Fibroblast of villous mesenchyme (primary cell): ENCODE data around the gene SLC2A8. TPM values are rescaled to one million over a fixed set of nuclear protein-coding genes. Genes with fewer than 3 reads are reported as not detected.

ENCODE experiments used
- DNase-seq: peaks from one replicate; pipeline ENCODE4 v3.0.0-alpha.2; 2010; ENCODE audit warnings: low read depth
- H3K4me3 ChIP-seq: 2 replicates; pipeline ENCODE4 v1.5.1; 2011; ENCODE audit warnings: low read depth, mild to moderate bottlenecking, low read length
- total RNA-seq: library from RNA; depleted of rRNA; stranded (reverse); fragments of >200 nt; gene quantifications from 2 replicates; pipeline ENCODE4 v1.2.3, GENCODE V29; 2012
- TF ChIP-seq, protein P1 (sequence below): IDR thresholded peaks from 2 replicates; pipeline ENCODE4 v1.5.1; 2012; ENCODE audit warnings: low read depth, mild to moderate bottlenecking, low read length; ENCODE audit not compliant: insufficient read depth

SLC2A8 gene
- total RNA-seq, 1 donor, result 8.2 TPM

DNA sequence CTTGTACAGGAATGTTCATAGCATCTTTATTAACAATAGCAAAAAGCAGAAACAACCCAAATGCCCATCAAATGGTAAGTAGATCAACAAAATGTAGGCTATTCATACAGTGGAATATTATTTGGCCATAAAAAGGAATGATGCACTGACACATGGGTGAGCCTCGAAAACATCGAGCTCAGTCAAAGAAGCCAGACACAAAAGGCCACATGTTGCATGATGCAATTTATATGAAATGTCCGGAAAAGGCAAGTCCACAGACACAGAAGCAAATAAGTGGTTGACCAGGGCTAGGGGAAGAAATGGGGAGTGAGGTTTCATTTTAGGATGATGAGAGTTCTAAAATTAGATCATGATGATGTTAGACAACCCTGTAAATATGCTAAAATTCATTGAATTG lies 16.5 kb upstream of the SLC2A8 start:
- TF ChIP-seq, protein P1, sequence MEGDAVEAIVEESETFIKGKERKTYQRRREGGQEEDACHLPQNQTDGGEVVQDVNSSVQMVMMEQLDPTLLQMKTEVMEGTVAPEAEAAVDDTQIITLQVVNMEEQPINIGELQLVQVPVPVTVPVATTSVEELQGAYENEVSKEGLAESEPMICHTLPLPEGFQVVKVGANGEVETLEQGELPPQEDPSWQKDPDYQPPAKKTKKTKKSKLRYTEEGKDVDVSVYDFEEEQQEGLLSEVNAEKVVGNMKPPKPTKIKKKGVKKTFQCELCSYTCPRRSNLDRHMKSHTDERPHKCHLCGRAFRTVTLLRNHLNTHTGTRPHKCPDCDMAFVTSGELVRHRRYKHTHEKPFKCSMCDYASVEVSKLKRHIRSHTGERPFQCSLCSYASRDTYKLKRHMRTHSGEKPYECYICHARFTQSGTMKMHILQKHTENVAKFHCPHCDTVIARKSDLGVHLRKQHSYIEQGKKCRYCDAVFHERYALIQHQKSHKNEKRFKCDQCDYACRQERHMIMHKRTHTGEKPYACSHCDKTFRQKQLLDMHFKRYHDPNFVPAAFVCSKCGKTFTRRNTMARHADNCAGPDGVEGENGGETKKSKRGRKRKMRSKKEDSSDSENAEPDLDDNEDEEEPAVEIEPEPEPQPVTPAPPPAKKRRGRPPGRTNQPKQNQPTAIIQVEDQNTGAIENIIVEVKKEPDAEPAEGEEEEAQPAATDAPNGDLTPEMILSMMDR, result no peak

DNA sequence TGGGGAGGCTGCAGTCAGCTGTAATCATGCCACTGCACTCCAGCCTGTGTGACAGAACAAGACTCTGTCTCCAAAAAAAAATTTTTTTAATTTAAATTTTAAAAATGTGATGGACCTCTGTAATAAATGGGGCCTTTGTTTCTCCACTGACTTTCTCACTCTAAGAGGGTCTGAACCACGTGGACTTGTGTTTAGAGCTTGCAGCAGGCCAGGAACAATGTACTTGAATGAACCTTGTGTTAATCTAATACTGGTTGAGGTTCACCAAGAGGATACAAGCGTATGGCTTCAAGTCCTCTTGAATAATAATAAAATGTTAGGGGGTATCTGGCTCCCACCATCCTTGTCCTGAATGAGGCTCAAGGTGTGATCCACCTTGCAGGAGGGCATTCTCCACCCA lies 14.4 kb upstream of the SLC2A8 start:
- TF ChIP-seq, protein P1, result no peak
- no peak for DNase-seq
- no peak overlapping the region for H3K4me3 ChIP-seq

More for the DNA sequence above, 16.5 kb upstream of the SLC2A8 start:
- peak; percentile 16 for DNase-seq
- no peak overlapping the region for H3K4me3 ChIP-seq

DNA sequence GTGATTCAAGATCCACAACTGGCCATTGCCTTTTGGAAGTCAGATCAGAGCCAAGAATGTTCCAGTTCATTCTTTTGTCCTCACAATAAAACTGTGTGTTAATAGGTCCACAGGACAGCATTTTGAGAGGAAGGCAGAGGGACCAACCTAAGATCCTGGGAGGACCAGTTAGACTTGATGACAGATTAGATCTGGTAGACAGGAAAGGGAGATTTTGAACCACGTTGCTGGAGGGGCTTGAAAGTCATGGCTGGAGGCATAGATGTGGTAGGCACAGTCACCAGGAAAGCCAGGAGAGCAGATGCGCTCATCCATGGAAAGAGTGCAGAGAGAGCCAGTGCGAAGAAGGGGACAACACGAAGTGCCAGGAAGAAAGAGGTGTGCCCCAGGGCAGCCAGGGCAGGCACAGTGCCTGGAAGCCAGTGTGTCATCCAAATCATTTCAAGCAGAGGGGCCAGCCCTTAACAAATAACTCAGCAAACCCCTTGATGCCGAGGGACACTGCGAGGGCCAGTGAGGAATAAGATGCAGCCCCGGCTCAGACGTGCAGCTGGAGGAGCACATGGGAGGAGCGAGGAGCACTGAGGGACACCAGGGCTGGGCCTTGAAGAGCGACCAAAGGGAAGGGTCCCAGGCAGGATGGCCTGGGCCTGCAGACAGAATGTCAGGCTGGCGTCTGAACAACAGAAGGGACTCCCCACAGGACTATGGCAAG lies 12.8 kb upstream of the SLC2A8 start:
- TF ChIP-seq, protein P1, result no peak
- no peak for DNase-seq
- H3K4me3 ChIP-seq, result no peak overlapping the region

DNA sequence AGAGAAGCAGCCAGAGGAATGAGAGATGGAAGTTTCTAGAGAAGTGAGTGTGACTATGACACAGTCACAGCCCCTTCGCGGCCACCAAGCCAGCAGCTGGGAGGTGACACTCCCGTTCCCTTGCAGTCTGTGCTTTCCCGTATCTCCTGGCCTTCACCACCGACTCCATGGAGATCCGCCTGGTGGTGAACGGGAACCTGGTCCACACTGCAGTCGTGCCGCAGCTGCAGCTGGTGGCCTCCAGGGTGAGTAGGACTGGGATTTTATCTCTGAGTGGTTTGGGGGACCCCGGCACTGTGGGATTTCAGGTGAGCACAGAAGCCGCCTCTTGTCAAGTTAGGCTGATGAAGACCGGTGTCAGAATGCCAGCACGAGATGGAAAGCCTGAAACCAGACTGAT lies 12.1 kb upstream of the SLC2A8 start:
- DNase-seq, result no peak

DNA sequence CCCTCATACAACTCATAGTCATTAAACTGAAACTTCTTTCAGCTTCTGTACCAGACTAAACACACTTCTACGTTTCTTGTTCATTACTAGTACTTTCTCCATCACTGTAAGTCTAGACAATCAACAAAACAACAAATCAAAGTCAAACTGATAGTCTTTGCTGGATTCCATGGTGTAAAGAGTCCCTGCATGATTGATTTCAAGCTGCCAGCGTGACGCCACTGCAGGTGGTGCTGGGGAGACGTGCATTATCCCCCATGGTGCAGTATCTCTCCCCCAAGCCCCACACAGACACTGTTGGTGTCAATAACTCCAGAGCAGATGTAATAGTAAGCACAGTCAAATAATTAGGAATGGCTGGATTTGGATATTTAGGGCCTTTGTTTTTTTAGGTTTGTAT lies 10.7 kb upstream of the SLC2A8 start:
- H3K4me3 ChIP-seq, result no peak overlapping the region
- TF ChIP-seq, protein P1, result no peak
- no peak for DNase-seq

More for the DNA sequence above, 12.1 kb upstream of the SLC2A8 start:
- TF ChIP-seq, protein P1, result no peak
- no peak overlapping the region for H3K4me3 ChIP-seq

DNA sequence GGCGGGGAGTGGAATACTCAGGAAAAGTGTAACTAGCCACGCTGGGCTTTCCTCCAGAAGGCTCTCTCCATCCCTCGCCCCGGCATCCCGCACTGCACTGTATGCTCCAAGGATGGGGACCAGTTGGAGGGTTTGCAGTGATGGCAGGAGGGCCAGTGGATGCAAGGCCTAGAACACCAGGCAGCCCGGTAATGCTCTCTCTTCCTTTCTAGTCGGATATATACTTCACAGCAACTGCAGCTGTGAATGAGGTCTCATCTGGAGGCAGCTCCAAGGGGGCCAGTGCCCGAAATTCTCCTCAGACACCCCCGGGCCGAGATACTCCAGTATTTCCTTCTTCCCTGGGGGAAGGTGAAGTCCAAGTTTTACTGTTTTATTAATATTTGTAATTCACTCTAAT lies 10.0 kb upstream of the SLC2A8 start:
- TF ChIP-seq, protein P1, result no peak
- DNase-seq, result no peak
- no peak overlapping the region for H3K4me3 ChIP-seq
